A172 (cell line): ENCODE data around the gene OCEL1. TPM values are rescaled to one million over a fixed set of nuclear protein-coding genes. Genes with fewer than 3 reads are reported as not detected.

Experiments
- DNase-seq: peaks from one replicate; pipeline ENCODE4 v3.0.0-alpha.2; 2015; ENCODE audit warnings: low spot score
- total RNA-seq: library from RNA; depleted of rRNA; stranded (reverse); fragments of >200 nt; shearing (Covaris generic); gene quantifications from 2 replicates; pipeline ENCODE4 v1.2.3, GENCODE V29; 2014

Gene OCEL1
- total RNA-seq, 1 experiment from 2014 or later = 4.7 TPM

DNA sequence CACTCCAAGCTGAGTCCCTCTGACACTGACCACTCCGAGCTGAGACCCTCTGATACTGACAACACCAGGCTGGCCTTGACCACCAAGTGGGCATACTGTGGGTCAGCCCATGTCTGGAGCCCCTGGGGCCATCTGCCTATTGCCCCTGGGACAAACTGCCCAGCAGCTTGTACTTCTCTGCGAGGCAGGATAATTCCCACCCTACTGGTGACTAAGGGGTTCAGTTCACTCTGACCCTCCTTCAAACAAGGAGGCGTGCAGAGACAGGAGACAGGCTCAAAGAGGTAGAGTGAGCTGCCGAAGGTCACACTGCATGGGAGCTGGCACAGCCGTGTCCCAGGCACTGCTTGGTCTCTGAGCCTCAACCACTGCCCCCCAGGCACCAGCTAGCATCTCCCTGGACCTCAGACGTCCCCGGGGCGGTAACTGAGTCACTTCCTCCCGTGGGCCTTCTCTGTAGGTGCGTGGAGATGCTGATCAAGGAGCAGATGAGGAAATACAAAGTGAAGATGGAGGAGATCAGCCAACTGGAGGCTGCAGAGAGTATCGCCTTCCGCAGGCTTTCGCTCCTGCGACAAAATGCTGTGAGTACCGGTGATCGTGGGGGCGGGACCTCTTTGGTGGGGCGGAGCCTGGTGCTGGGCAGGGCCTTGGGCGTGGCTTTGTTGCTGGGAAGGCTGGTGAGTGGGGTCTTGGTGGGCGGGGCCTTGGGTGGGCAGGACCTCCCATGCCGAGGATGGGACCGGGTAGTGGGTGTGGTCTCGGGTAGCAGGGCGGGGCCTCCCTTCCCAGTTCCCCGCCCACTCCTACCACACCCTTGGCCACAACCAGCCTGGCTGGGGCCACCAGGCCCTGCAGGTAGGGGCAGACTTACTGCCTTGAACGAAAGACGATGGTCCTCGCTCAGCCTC, 16.6 kb upstream of the OCEL1 start:
- peak; percentile 76 for DNase-seq

DNA sequence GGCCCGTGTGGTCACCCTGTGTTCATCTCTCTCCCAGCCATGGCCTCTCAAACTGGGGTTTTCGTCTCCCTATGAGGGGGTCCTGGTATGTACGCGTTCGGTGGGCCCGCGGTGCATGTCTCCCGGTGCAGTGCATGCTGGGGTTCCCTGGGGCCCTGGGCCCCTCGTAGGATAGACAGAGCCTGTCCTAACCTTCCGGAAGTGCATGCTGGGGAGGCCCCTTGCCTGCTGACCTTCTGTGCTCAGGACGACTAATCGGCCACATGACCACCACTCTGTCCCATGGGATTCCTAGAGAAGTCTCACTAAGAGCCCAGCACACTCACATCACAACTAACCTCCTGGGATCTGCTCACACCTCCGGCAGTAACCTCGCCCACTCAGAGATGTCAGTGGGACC, 15.7 kb upstream of the OCEL1 start:
- no peak for DNase-seq

DNA sequence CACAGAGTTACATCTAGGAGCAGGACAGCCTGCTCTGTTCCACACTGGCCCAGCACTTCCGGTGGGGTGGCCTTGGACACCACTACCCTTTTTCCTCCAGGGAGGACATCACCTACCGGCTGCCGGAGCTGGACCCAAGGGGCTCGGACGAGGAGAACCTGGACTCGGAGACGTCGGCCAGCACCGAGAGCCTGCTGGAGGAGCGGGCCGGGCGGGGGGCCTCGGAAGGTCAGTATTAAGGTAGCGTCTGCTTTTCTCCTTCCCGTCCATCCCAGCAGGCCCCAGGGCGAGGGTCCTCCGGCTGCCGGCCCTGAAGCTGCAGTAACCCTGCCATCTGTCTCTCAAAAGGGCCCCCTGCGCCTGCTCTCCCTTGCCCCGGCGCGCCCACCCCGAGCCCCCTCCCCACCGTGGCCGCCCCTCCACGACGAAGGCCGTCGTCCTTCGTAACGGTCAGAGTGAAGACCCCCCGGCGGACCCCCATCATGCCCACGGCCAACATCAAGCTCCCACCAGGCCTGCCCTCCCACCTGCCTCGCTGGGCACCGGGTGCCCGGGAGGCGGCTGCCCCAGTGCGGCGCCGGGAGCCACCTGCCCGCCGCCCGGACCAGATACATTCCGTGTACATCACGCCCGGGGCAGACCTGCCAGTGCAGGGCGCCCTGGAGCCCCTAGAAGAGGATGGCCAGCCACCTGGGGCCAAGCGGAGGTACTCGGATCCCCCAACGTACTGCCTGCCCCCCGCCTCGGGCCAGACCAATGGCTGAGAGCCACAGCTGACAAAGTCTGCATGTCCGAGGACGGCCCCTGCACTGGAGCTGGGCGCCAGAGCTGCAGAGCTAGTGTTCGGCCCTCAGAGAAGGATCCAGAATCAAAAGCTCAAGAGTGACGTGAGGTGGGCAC, 14.2 kb upstream of the OCEL1 start:
- DNase-seq = no peak

DNA sequence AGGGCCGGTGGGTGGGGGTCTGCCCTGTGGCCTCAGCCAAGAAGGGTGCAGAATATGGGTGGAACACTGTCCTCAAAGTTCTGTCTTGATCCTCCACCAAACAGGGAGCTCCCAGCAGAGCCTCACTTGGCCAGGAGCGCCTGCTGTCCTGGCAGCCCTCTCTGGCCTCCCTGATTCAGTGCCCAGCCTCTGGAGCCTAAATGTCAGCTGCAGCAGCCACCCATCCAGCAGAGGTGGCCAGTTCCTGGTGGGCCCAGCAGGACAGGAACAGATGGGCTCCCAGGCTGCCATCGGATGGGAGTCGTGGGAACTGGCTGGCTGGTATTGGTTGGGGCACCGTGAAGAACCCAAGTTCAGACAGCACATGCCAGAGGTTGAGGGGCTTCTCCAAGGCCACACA, 12.7 kb upstream of the OCEL1 start:
- DNase-seq = no peak

DNA sequence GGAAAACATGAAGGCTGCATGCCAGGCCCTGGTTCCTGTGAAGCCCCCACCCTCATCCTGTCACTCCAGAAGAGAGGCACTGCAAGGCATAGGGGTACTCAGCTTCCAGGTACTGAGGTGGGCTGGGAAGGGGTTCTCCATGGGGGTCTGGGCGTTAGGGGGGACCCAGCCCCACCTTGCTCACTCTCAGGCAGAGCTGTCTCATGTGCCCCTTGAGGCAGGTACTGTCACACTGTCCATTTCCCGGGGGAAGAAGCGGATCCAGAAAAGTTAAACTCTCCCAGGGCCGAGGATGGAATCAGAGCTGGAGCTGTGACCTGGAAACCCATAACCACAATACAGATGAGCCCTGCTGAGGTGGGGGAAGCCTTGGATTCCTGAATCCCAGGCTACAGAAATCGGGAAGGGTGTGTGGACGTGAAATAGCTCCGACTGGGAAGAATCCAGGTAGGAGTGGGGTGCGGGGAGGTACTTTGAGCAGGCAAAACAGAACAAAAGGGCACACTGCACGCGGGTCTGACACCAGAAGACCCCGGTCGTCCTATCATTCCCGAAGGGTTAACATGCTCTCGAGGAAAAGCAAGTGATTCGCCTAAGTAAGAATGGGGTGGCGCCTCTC, 11.4 kb upstream of the OCEL1 start:
- no peak for DNase-seq

DNA sequence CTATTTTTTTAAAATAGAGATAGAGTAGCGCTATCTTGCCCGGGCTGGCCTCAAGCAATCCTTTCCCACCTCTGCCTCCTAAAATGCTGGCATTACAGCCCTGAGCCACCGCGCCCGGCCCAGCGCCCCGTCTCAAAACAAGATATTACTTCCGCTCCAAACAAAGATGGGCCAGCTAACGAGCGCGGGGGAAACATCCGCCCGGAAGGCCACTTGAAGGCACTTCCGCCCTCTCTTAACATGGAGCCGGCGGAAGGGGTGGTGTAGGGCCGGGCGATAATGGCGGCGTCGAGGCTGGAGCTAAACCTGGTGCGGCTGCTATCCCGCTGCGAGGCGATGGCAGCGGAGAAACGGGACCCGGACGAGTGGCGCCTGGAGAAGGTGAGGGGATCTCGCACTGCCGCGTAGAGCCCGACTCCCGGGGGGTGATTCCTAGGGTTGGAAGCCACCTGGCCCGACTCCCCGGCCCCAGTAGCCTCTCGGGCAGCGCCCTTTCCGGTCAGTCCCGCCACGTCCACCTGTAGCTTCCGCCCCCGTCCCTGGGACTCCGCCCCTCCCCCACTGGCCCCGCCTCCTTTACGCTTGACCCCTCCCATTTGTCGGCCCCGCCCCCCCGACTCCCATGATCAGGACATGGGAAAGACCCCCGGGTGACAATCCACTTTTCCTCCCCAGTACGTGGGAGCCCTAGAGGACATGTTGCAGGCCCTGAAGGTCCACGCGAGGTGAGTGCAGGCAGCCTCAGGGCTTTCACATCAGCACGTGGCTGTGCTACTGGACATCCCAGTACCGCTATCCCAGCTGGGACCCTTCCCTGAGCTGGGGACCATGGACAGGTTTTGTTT, 10.7 kb upstream of the OCEL1 start, which contains the start of gene USE1:
Gene USE1 (plus strand): TSS at position 231 of the 845 bp plus-strand sequence. CDS start 49 bp downstream, at position 280.
- peak; percentile 80 for DNase-seq

DNA sequence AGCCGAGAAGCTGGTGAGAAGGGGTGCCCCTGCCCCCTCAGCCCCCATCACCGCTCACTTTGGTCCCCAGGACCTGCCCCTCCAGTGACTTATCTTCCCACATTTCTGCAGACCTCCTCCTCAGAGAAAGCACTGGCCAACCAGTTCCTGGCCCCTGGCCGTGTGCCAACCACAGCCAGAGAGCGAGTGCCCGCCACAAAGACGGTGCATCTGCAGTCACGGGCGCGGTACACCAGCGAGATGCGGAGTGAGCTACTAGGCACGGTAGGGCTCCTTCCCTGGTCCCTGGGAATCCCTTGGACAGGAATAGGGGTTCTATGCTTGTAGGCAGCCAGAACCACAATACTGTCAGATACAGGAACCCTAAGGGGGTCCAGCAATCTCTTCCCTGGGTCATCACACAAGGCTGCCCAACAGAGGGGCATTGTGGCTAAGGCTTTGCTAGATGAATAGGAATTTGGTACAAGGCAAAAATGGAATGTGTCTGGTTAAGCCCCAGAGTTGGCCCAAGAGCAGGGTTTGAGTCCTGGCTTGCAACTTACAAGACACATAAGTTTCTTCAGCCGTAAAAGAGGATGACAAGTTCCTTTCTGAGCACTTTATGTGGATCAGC, 9.9 kb upstream of the OCEL1 start:
- DNase-seq = no peak

DNA sequence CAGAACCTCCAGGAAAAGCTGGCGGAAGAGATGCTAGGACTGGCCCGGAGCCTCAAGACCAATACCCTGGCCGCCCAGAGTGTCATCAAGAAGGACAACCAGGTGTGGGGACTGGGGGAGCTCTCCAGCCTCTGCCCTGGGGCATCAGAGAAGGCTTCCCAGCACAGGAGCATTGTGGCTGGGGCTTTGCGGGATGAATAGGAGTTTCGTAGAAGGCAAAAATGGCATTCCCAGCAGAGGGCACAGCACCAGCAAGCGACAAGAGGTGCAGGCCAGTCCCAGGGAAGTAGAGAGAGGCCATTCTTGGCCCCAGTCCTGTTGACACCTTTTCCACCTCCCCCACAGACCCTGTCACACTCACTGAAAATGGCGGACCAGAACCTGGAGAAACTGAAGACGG, 6.7 kb upstream of the OCEL1 start:
- DNase-seq = no peak

DNA sequence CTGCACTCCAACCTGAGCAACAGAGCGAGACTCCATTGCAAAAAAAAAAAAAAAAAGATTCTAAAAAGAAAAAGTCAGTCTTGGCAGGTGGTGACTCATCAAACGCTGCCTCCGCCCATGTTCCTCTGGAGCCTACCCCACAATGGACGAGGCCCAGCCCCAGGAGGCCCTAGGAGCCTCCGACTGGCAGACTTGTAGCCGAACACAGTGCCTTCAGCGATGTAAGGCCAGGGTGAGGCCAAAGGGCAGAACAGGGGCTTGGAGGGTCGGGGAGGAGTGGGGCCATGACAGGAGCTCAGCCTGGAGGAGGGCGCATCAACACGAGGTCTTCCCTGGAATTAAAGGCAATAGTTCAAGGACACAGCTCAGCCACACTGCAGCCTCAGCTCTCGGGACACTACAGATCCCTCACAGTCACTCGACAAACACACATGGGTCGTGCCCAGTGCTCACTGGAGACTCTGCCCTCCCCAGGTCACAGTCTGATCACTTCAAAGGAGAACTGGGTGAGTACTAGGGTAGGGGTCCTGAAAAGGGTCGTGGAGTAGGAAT, 5.7 kb upstream of the OCEL1 start:
- peak; percentile 76 for DNase-seq

DNA sequence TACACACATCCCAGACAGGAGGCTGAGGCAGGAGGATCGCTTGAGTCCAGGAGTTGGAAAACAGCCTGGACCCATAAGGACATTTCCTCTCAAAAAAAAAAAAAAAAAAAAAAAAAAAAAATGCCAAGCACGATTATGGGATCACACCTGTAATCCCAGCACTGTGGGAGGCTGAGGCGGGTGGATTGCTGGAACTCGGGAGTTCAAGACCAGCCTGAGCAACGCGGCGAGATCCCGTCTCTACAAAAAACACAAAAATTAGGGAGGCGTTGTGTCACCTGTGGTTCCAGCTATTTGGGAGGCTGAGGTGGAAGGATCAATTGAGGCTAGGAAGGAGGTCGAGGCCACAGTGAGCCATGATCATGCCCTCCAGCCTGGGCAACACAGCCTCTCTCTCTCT, 973 bp upstream of the OCEL1 start:
- DNase-seq = no peak

DNA sequence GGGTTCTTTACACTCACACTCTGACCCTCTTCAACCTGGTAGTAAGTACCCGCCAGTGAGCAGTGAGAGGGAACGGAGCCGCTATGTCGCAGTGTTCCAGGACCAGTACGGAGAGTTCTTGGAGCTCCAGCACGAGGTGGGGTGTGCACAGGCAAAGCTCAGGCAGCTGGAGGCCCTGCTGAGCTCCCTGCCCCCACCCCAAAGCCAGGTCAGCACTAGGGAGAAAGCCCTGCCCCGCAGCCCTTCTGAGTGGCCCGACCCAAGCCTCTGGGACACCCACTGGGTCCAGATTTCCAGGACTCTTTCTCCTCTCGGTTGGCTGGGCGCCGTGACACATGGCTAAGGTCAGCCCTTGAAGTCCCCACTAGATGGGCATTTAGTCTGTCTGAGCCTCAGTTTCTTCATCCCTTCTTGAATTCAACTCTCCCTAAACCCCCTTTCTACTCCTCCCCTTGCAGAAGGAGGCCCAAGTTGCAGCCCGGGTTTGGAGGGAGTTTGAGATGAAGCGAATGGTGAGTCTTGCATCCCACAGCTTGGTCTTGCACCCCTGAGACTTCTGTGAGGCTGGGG, 1.9 kb downstream of the OCEL1 start:
- no peak for DNase-seq

DNA sequence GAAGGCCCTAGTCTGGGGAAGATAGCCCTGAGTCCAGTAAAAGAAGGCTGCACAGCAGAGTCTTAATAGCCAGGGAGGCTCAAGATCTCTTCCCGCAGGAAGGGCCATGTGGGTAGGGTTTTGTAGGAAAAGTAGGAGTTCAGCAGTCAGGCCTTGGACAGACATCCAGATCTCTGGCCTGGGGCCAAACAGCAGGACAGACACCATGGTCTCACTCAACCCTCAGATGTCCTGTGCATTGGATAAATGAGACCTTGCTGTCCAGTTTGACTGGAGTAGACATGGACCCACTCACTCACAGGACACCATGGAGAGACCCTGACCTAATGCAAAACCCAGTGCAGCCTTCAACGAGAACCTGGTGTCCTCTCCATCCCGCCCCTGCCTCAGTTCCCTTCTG, 3.9 kb downstream of the OCEL1 start:
- DNase-seq = no peak

DNA sequence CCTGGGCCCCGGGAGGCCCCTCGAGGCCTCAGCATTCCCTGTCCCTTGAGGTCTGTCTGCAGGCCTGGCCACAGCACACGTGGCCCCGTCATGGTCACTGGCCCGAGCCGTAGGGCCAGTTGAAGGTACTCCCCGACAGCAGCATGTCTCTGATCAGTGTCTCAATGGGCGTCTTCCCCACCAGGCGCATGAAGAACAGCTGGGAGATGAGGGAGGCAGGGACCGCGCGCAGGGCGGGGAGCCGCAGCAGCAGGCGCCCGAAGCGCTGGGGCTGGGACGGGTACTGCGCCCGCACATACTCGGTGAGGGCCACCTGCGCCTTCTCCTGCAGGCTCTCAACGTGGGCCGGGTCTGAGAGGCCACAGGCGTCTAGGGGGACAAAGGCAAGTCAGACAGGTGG, 6.2 kb downstream of the OCEL1 start:
- no peak for DNase-seq

DNA sequence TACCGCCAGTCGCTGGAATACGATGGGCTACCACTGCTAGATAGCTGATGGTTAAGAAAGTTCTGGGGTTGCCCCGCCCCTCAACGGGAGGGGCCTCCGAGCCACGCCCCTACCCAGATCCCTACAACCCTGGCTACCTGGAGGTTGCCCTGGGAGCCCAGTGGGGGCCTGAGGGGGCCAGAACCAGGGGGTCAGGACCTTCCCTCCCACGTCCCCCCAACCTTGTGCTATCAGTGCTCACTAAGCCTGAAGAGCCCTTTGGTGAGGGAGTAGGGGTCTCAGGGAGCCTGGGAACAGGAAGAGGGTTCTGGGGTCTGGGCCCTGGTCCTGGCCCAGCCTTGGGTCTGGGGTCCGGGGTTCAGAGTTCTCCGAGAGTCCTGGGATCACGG, 8.9 kb downstream of the OCEL1 start:
- DNase-seq = no peak

DNA sequence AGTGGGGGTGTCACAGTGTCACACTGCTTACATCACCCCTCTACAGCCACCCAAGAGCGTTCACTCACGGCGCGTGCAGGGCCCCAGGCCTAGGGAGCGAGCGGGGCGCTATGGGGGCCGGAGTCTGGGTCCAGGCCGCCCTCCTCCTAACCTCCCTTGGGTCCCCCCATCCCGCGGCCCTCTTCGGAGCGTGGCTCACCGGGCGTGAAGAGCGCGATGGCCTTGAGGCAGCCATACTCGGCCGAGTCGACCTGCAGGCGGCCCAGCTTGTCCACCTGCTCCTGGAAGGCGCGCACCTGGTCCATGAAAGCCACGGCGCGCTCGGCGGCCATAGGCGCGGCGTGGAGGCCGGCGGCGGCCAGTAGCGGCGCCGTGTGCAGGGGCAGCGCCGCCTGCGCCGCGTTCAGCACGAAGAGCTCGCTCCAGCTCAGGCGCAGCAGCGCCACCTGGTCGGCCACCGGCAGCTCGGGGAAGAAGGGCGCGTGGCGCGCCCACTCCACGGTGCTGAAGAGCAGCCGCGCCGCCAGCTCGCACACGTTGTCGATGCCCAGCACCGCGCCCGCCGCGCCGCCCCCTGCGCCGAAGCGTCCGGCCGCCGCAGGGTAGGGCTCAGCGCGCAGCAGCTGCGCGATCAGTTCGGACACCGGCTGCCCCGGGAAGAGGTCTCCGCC, 9.4 kb downstream of the OCEL1 start:
- no peak for DNase-seq

DNA sequence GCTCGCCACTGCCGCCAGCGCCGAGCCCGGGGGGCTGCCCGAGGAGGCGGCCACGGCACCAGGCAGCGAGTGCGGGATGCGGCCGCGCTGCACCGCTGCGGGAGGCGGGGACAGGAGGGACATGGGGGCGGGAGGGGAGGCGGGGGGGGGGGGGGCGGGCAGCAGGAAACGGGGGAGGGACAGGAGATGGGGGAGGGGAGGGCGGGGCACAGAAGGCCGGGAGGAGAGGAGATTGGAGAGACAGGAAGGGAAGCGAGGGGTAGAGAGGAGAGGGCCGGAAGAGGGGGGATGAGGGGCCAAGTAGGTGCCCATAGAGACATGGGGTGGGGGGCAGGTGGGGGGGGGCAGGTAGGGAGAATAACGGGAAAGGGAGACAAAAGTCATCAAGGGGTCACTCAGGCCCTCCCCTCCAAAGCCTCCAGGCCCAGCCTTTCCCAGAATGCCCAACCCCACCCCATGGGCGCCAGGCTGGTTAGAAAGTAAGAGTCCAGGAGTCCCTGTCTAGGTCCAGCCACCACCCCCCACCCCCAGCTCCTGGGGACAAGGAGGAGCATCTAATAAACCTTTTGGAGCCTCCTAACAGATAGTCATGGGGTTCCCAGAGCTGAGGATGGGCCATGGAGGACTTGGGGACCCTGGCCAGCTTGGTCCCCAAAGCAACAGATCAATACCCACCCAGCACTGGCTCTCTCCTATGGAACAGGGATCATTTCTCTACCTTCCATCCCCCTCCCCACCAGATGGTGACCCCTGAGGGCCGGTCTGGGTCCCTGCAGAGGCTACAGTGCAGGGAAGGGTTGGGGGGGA, 10.1 kb downstream of the OCEL1 start:
- no peak for DNase-seq

DNA sequence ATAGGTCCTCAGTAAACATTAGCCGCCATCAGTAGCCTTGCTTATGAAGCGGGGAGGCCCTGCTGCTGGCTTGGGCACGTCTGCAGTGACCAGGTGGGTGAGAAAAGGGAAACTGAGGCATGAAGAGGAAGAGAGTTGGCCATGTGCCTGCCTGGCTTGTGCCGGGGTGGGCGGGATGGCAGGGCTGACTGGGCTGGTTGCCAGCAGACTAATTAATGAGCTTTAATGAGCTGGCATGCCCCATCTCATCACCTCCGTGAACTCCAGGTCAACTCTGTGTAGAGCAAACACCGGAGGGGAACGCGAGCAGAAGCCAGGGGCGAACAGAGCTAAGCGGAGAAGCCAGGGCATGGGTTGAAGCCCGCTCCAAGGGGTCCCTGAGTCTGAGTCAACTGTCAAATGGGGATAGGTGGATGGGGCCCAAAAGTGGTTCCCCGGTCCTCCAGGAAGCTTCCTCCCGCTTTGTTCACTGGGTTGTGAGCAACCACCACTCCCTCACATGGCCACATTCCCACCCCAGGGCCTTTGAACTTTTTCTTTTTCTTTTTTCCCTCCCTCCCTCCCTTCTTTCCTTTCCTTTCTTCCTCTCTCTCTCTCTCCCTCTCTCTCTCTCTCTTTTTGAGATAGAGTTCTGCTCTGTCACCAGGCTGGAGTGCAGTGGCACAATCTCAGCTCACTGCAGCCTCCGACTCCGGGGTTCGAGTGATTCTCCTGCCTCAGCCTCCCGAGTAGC, 11.0 kb downstream of the OCEL1 start:
- no peak for DNase-seq
